ENCODE measurements around the gene IPO13. TPM values are rescaled to one million over a fixed set of nuclear protein-coding genes. Genes with fewer than 3 reads are reported as not detected.

IPO13 gene
- total RNA-seq, 2 experiments from 2014 or later = 25.3 to 29.4 TPM

DNA sequence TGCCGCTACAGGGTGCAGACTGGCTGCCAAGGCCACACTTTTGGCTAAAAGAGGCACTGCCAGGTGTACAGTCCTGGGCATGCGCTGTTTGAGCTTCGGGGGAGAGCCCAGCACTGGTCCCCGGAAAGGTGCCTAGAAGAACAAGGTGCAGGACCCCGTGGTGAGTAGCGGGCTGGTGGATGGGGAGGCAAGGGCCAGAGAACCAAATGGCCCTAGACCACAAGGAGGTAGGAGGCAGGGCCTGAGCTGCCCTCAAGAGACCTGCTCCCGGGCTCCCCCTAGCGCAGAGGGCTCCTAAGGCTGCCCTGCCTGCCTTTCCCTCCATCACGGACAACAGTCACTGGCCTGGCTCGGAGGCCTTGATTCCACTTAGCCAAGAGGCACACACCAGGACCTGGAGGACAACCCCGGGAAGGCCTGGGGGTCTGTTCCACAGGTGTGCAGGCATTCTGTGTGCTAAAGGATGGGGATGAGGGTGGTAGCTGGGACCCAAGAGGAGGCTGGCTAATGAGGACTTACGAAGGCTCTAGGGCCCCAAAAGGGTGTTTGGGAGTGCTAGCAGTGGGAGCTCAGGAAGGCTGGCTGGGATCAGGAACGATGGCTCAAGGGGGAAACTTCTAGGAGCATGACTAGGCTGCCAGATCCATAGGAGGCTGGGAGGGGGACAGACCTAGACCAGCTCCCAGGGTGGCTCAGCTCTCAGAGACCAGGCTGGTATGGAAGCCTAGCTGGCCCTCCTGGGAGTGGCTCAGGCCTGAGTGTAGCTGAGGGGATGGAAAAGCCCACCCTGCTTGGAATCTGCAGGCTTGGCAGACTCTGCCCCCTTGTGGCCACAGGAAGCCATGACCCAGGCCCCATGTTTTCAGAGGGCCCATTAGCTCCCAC is 12.4 kb upstream of the IPO13 start:
- H3K27ac Mint-ChIP-seq = peak overlapping the region; percentile 20
- peaks cover 24% of the 10 kb centered on the region for H3K27me3 Mint-ChIP-seq
- H3K4me1 Mint-ChIP-seq = peaks cover 4% of the 10 kb centered on the region
- DNase-seq (peak; percentile 72), ATAC-seq (peak; percentile 62)
- CTCF ChIA-PET = interaction anchor here (0.6 to 7.2 kb wide), 81 partner anchors 9 to 736 kb away, joined by 3 to 202 read pairs (median 4); partner anchors contain the start of genes ATP6V0B, IPO13, KDM4A and PTPRF
- peaks cover 2% of the 10 kb centered on the region for H3K36me3 Mint-ChIP-seq
- H3K4me3 Mint-ChIP-seq = no peak overlapping the region
- H3K9me3 Mint-ChIP-seq (ENCODE audit: low read depth) = no peaks in the 10 kb centered on the region

DNA sequence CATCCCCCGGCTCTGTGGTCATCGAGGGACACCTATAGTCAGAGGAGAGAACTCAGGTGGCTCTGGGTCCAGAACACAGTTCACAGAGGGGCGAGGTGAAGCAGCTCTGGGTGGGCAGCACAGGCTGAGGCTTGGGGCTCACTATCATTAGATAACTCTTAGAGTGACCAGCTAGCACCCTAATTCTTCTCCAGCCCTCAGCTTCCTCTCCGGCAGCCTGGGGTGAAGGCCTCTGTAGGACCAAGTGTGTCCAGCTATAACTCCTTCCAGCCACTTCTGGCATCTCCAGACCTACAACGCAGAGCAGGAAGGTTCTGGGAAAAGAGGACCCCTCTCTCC is 11.8 kb upstream of the IPO13 start:
- H3K4me1 Mint-ChIP-seq = peaks cover 4% of the 10 kb centered on the region
- no peak overlapping the region for H3K4me3 Mint-ChIP-seq

DNA sequence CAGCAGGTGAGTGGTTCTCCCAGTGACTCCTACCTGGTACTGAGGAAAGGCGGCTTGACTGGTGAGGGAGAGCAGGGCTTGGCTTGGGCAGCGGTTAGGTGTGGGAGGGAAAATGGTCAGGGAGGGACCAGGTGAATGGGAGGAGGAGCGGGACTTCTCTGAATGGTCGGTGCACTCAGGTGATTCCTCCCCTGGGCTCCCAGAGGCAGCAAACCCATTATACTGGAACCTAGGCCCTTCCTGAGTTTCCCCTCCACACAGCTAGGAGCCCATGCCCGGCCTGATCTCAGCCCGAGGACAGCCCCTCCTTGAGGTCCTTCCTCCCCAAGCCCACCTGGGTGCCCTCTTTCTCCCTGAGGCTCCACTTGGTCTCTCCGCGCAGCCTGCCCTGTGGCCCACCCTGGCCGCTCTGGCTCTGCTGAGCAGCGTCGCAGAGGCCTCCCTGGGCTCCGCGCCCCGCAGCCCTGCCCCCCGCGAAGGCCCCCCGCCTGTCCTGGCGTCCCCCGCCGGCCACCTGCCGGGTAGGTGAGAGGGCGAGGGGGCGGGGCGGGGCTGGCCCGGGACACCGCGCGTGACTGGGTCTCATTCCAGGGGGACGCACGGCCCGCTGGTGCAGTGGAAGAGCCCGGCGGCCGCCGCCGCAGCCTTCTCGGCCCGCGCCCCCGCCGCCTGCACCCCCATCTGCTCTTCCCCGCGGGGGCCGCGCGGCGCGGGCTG is 10.9 kb upstream of the IPO13 start:
- ATAC-seq = no peak
- Mint-ChIP-seq H3K4me3 (no peak overlapping the region), H3K9me3 (ENCODE audit: low read depth) (no peaks in the 10 kb centered on the region), H3K4me1 (peaks cover 4% of the 10 kb centered on the region), H3K27me3 (peaks cover 24% of the 10 kb centered on the region), H3K36me3 (peaks cover 3% of the 10 kb centered on the region), H3K27ac (no peak overlapping the region)
- CTCF ChIA-PET = interaction anchor here (0.6 to 7.2 kb wide), 35 partner anchors 11 to 410 kb away, joined by 3 to 202 read pairs (median 7); partner anchors contain the start of genes ATP6V0B, DPH2, IPO13 and PTPRF
- no peak for DNase-seq

More for the DNA sequence above, 11.8 kb upstream of the IPO13 start:
- CTCF ChIA-PET = interaction anchor here (0.6 to 7.2 kb wide), 76 partner anchors 9 to 737 kb away, joined by 3 to 202 read pairs (median 4); partner anchors contain the start of genes ATP6V0B, IPO13, KDM4A and PTPRF
- Mint-ChIP-seq H3K9me3 (ENCODE audit: low read depth) (no peaks in the 10 kb centered on the region), H3K27ac (no peak overlapping the region), H3K36me3 (peaks cover 2% of the 10 kb centered on the region), H3K27me3 (peaks cover 24% of the 10 kb centered on the region)
- DNase-seq (no peak), ATAC-seq (no peak)

DNA sequence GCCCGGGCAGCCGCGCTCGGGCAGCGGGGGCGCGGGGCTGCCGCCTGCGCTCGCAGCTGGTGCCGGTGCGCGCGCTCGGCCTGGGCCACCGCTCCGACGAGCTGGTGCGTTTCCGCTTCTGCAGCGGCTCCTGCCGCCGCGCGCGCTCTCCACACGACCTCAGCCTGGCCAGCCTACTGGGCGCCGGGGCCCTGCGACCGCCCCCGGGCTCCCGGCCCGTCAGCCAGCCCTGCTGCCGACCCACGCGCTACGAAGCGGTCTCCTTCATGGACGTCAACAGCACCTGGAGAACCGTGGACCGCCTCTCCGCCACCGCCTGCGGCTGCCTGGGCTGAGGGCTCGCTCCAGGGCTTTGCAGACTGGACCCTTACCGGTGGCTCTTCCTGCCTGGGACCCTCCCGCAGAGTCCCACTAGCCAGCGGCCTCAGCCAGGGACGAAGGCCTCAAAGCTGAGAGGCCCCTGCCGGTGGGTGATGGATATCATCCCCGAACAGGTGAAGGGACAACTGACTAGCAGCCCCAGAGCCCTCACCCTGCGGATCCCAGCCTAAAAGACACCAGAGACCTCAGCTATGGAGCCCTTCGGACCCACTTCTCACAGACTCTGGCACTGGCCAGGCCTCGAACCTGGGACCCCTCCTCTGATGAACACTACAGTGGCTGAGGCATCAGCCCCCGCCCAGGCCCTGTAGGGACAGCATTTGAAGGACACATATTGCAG is 10.2 kb upstream of the IPO13 start:
- peak; percentile 58 for ATAC-seq
- CTCF ChIA-PET = interaction anchor here (0.6 to 7.2 kb wide), 7 partner anchors 10 to 223 kb away, joined by 3 to 202 read pairs (median 4); partner anchors contain the start of genes DPH2 and IPO13
- Mint-ChIP-seq H3K9me3 (ENCODE audit: low read depth) (no peaks in the 10 kb centered on the region), H3K36me3 (peaks cover 3% of the 10 kb centered on the region), H3K4me1 (peaks cover 4% of the 10 kb centered on the region), H3K27me3 (peaks cover 24% of the 10 kb centered on the region), H3K27ac (no peak overlapping the region), H3K4me3 (no peak overlapping the region)
- DNase-seq = no peak

DNA sequence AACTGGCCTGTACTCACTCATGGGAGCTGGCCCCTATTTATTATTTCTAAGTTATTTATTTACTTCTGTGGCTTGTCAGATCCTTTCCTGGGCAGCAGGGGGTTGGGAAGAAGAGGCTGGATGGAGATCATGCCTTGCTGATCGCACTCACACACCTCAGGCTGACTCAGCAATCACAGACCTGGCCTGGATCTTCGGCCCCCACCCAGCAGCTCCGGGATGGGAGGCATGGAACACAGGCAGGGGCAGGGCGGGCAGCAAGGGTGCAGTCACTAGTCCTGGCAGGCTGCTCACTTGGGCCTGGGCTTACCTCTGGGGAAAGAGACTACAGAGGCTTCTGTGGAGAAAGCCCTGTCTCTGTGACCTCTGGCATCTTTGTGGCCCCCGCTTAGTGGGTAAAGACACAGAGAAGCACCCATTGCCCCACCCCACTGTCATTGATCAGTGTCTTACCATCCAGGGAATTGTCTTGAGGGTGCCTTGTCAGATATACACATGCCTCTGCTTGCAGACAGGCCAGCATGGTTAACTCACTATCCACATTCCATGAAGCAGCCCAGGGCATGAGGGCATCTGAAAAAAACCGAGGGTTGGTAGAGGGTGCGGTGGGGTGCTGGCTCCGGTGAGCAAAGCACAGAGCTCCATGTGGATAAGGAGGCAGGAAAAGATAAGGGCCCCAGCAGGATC is 9.4 kb upstream of the IPO13 start:
- H3K36me3 Mint-ChIP-seq = peaks cover 3% of the 10 kb centered on the region
- peaks cover 24% of the 10 kb centered on the region for H3K27me3 Mint-ChIP-seq
- H3K9me3 Mint-ChIP-seq (ENCODE audit: low read depth) = no peaks in the 10 kb centered on the region
- ATAC-seq = no peak
- H3K27ac Mint-ChIP-seq = no peak overlapping the region
- DNase-seq = no peak
- CTCF ChIA-PET = interaction anchor here (0.8 to 7.2 kb wide), 4 partner anchors 9 to 173 kb away, joined by 3 to 202 read pairs (median 64); partner anchors contain the start of genes DPH2 and IPO13
- H3K4me1 Mint-ChIP-seq = peaks cover 4% of the 10 kb centered on the region
- no peak overlapping the region for H3K4me3 Mint-ChIP-seq

DNA sequence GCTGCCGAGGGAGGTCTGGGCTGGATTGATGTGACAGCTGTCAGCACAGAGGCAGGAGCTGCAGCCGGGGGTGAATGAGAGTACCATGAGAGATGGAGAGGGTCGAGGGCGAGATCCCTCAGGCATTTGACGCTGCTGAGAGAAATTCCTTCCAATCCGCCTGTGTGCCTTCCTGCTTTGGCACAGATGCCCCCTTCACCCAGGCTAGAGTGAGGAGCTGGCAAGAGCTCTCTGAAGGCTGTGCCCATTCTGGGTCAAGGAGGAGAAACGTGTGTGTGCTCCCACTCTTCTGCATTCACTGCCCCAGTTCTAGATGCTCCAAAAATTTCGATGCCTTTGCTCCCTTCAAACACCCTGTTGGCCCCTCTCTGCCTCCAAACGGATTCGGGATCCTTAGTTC is 8.4 kb upstream of the IPO13 start:
- no peak for ATAC-seq
- Mint-ChIP-seq H3K36me3 (peaks cover 3% of the 10 kb centered on the region), H3K4me3 (no peak overlapping the region), H3K9me3 (ENCODE audit: low read depth) (no peaks in the 10 kb centered on the region), H3K27me3 (peaks cover 15% of the 10 kb centered on the region), H3K4me1 (peaks cover 9% of the 10 kb centered on the region), H3K27ac (no peak overlapping the region)
- CTCF ChIA-PET = interaction anchor here (1.0 to 7.2 kb wide), 3 partner anchors 8 to 175 kb away, joined by 3 to 123 read pairs (median 16); partner anchors contain the start of gene IPO13
- no peak for DNase-seq

DNA sequence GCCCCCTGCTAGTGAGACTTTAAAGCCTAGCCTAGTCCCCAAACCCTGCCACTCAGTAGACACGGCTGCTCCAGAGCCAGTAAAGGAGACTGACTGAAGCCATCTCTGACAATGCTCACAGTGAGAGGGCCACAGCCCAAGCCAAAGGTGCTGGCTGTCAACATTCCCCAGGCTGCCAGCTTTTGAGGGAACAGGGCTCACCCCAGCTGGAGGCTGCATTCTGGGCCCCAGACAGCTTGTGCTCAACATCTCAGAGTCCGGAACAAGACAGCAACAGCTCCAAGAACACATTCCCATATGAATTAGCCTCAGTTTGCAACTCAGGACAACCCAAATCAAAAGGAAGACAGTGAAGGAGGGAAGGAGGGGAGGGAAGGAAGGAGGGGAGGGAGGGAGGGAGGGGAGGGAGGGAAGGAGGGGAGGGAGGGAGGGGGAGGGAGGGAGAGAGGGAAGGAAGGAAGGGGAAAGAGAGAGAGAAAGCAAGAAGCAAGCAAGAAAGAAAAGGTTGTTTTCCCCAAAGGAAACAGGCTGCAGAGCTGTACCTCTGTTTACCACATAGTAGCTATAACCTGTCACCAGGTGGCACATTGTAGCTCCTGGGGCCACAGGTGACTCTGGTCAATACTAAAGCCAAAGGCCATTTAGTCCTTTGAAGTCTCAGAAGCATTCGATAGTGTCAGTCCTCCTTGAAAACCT is 7.7 kb upstream of the IPO13 start:
- Mint-ChIP-seq H3K27me3 (peaks cover 12% of the 10 kb centered on the region), H3K4me3 (no peak overlapping the region), H3K36me3 (peaks cover 3% of the 10 kb centered on the region), H3K9me3 (ENCODE audit: low read depth) (no peaks in the 10 kb centered on the region), H3K4me1 (peaks cover 6% of the 10 kb centered on the region), H3K27ac (no peak overlapping the region)
- no peak for DNase-seq
- no peak for ATAC-seq
- CTCF ChIA-PET = interaction anchor here (1.0 to 7.2 kb wide), 4 partner anchors 8 to 409 kb away, joined by 3 to 123 read pairs (median 10); partner anchors contain the start of gene IPO13

DNA sequence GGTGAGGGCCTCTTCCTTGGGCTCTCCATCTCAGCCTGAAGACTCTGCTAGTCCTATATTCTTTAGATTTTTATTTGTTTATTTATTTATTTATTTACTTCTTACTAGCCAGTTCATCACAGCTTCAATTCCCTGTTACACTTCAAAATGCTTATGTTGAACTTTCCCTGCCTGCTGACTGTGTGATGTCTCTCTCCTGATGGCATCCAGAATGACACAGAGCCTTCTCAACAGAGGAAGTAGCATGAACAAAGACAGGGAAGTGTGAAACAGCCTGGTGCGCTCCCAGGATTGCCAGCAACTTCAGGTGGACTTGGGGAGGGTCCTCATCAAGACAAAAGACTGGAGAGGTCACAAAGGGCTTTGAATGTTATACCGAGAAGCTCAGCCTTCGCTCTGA is 4.3 kb upstream of the IPO13 start:
- Mint-ChIP-seq H3K27me3 (no peaks in the 10 kb centered on the region), H3K4me3 (no peak overlapping the region), H3K9me3 (ENCODE audit: low read depth) (no peaks in the 10 kb centered on the region), H3K27ac (no peak overlapping the region), H3K36me3 (peaks cover 7% of the 10 kb centered on the region), H3K4me1 (peaks cover 21% of the 10 kb centered on the region)
- CTCF ChIA-PET = interaction anchor here (1.6 to 9.4 kb wide), 2 partner anchors 7 to 12 kb away, joined by 5 to 123 read pairs; partner anchors contain the start of gene ARTN
- ATAC-seq (no peak), DNase-seq (no peak)

DNA sequence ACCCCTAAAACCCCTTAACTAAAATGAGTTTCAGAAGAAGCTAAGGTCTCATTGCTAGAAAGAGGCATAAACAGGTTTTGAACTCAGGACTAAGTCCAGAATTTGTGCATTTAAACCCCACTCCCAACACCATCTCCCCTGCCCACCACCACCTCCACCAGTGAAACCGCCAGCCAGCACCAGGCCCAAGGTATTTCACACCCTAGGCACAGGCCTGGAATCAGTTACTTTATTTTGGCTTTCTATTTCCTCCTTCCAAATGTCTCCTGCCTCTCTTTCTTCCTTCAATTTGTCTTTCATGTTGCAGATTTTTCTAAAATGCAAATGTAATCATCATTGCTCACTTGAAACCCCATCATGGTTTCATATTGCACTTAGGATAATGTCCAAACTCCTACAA is 1.9 kb upstream of the IPO13 start:
- Mint-ChIP-seq H3K4me3 (peak overlapping the region; percentile 92), H3K4me1 (peaks cover 35% of the 10 kb centered on the region), H3K27me3 (no peaks in the 10 kb centered on the region), H3K36me3 (peaks cover 7% of the 10 kb centered on the region), H3K9me3 (ENCODE audit: low read depth) (no peaks in the 10 kb centered on the region), H3K27ac (peak overlapping the region; percentile 62)
- ATAC-seq (no peak), DNase-seq (no peak)
- CTCF ChIA-PET = interaction anchor here (1.3 to 9.4 kb wide), 5 partner anchors 10 to 291 kb away, joined by 6 to 123 read pairs (median 26); partner anchors contain the start of genes ARTN and DPH2

DNA sequence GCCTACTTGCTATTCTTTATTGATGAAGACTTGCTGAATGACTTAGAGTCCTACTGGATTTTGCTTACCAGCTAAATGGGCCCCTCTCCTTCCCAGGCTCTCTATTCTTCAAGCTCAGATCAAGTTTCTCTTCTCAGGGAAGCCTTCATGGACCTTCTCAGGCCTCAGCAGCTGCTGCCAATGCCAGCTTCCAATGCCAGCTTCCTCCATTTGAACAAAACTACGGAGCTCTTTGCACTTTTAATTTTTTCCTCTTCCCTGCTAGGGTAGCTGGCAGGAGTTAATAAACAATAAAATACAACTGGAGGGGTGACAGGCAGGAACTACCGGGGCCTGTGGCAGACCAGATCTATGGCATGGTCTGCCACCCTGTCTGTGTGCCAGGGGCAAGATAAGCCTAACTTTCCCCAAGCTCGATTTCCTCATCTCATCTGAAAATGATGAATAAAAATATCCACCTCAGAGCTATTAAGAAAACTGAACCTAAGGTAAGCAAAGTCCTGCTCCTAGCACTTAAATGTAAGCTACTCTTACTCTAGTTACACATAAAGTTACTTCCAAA is 995 bp upstream of the IPO13 start:
- CTCF ChIA-PET = interaction anchor here (0.6 to 9.4 kb wide), 12 partner anchors 10 to 492 kb away, joined by 3 to 123 read pairs (median 6); partner anchors contain the start of genes ARTN, DPH2, HYI and KDM4A
- Mint-ChIP-seq H3K9me3 (ENCODE audit: low read depth) (no peaks in the 10 kb centered on the region), H3K36me3 (peaks cover 10% of the 10 kb centered on the region), H3K4me3 (peak overlapping the region; percentile 92), H3K27me3 (no peaks in the 10 kb centered on the region), H3K4me1 (peaks cover 35% of the 10 kb centered on the region), H3K27ac (peak overlapping the region; percentile 91)
- ATAC-seq (no peak), DNase-seq (no peak)

DNA sequence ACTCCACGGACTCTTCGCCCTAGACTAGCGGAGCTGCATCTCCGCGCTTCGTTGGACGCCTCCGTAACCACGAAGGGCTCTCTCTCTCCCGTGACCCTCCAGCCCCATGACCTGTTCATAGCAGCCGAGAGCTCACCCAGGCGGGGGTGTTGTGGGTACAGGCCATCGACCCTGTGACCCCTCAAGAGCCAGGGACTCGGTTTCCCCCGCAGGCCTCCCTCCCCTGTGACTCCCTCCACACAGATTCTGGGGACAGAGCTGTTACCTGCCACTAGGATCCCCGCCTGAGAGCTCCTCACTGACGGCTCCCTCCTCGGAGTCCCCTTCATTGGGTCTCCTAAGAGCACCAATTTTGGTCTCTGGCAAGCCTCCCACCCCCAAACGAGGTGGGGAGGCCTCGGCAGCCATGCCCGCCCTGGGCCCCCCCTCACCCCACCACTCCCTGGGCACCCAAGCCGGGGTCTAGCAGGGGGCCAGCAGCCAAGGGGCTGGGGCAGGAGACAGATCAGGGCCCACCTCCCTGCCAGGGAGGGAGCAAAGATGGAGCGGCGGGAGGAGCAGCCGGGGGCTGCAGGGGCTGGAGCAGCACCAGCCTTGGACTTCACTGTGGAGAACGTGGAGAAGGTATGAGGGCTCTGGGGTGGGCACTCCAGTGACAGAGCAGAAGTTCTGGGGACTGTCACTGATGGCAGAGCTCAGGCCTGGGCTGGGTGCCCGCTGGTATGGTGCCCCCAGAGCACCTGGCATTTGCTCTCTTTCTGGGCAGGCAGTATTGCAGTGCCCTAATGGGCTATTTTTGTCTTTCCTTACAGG is 517 bp downstream of the IPO13 start:
- Mint-ChIP-seq H3K27me3 (no peaks in the 10 kb centered on the region), H3K4me3 (peak overlapping the region; percentile 92), H3K27ac (peak overlapping the region; percentile 91), H3K9me3 (ENCODE audit: low read depth) (no peaks in the 10 kb centered on the region), H3K36me3 (peaks cover 10% of the 10 kb centered on the region), H3K4me1 (peaks cover 35% of the 10 kb centered on the region)
- DNase-seq = peak; percentile 57
- ATAC-seq = no peak
- CTCF ChIA-PET = interaction anchor here (0.7 to 9.4 kb wide), 11 partner anchors 8 to 303 kb away, joined by 3 to 123 read pairs (median 7); partner anchors contain the start of genes ARTN and DPH2
